Loucy (cell line): ENCODE results near the gene LAMB1.

Experiments
- H2AFZ ChIP-seq: fragments of 200-600 bp; sonication (generic); 2 replicates; pipeline ENCODE4 v1.6.0; 2016; ENCODE audit warnings: antibody characterized with exemption, mild to moderate bottlenecking, low read length, moderate library complexity
- H3F3A ChIP-seq: fragments of 200-600 bp; 2 replicates; pipeline ENCODE4 v1.6.0; 2016; ENCODE audit warnings: antibody characterized with exemption, low read depth, mild to moderate bottlenecking
- H3K27me3 ChIP-seq: fragments of 200-600 bp; sonication (generic); 2 replicates; pipeline ENCODE4 v1.6.1; 2014; ENCODE audit warnings: low read length, mild to moderate bottlenecking; ENCODE audit not compliant: insufficient read depth, poor library complexity, severe bottlenecking
- H3K36me3 ChIP-seq: fragments of 200-600 bp; sonication (generic); 2 replicates; pipeline ENCODE4 v1.6.1; 2016; ENCODE audit warnings: low read length; ENCODE audit not compliant: insufficient read depth
- H3K4me1 ChIP-seq: fragments of 200-600 bp; sonication (generic); 2 replicates; pipeline ENCODE4 v1.5.1; 2014; ENCODE audit warnings: low read length, mild to moderate bottlenecking; ENCODE audit not compliant: insufficient read depth, poor library complexity, severe bottlenecking
- H3K4me2 ChIP-seq: fragments of 200-600 bp; sonication (generic); 2 replicates; pipeline ENCODE4 v1.6.0; 2014; ENCODE audit warnings: antibody characterized with exemption, low read length, low read depth, mild to moderate bottlenecking; ENCODE audit not compliant: poor library complexity, severe bottlenecking
- H3K4me3 ChIP-seq: fragments of 200-600 bp; sonication (generic); 2 replicates; pipeline ENCODE4 v1.5.1; 2014; ENCODE audit warnings: low read length, mild to moderate bottlenecking, mixed read lengths; ENCODE audit not compliant: poor library complexity, severe bottlenecking
- H3K79me2 ChIP-seq: fragments of 200-600 bp; sonication (generic); 2 replicates; pipeline ENCODE4 v1.6.1; 2014; ENCODE audit warnings: low read length; ENCODE audit not compliant: insufficient read depth
- H3K9ac ChIP-seq: fragments of 200-600 bp; sonication (generic); 2 replicates; pipeline ENCODE4 v1.6.0; 2014; ENCODE audit warnings: mild to moderate bottlenecking, low read depth, low read length, moderate library complexity; ENCODE audit not compliant: poor library complexity, severe bottlenecking
- H3K9me2 ChIP-seq: fragments of 200-600 bp; sonication (generic); replicated peaks from 2 replicates; pipeline ENCODE4 v1.6.1; 2016; ENCODE audit warnings: low read depth, low read length, mixed read lengths
- H3K9me3 ChIP-seq: fragments of 200-600 bp; sonication (generic); 2 replicates; pipeline ENCODE4 v1.6.1; 2014; ENCODE audit warnings: mild to moderate bottlenecking, antibody characterized with exemption, low read length, low read depth; ENCODE audit not compliant: insufficient read depth
- H4K20me1 ChIP-seq: fragments of 200-600 bp; sonication (generic); 2 replicates; pipeline ENCODE4 v1.6.0; 2014; ENCODE audit warnings: antibody characterized with exemption, low read length, mild to moderate bottlenecking; ENCODE audit not compliant: insufficient read depth, poor library complexity, severe bottlenecking
- CTCF ChIP-seq: fragments of 200-600 bp; sonication (generic); conservative IDR thresholded peaks from 2 replicates; pipeline ENCODE4 v1.5.1; 2014; ENCODE audit warnings: mild to moderate bottlenecking, antibody characterized with exemption, low read length
- EZH2phosphoT487 ChIP-seq: fragments of 200-600 bp; IDR thresholded peaks from 2 replicates; pipeline ENCODE4 v1.6.1; 2018; ENCODE audit warnings: antibody characterized with exemption, mild to moderate bottlenecking, moderate library complexity, borderline replicate concordance

The LAMB1 gene

DNA sequence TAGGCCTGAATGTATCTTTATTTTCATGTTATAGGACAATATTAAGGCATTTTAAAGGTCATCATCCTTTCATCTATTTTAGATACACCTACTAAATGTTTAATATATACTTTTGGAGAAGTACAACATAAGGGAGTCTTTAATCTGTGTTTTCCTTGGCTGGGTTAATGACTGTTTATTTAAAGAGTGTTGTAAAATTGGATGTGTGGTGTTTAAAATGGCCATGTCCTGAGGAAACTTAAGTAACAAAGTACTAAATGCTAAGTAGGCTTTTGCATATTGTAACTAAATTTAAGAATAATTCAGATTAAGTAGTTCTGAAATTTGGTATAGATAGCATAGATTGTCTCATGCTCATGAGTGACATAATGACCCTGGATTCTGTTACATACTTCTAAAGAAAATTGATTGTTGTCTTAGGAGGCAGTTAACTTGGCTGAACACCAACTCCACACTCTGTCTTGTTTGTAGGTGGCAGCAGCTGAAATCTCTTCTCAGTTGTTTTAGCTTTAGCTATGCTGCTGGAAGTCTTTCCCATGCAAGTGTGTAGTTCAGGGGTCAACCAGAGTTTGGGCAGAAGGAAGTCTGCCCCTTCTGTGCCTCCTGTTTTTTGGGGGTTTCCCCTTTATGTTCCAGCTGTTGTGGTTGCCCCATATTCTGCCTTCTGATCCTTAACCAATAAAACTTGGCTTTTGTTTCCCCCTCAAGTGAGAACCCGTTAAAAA is 82.8 kb downstream of the LAMB1 start:
- no peaks in the 10 kb centered on the region for H3K79me2 ChIP-seq
- peaks cover 58% of the 10 kb centered on the region for H3K36me3 ChIP-seq
- peak overlapping the region; percentile 38 for H3K4me2 ChIP-seq
- peaks cover 25% of the 10 kb centered on the region for H3K4me1 ChIP-seq
- TF ChIP-seq CTCF (no peak), EZH2phosphoT487 (no peak)
- no peaks in the 10 kb centered on the region for H3K9me3 ChIP-seq
- H3F3A ChIP-seq: peaks cover 3% of the 10 kb centered on the region; the same call in 1 of the 2 replicates
- H4K20me1 ChIP-seq: peaks cover 2% of the 10 kb centered on the region
- no peaks in the 10 kb centered on the region for H3K27me3 ChIP-seq
- no peak overlapping the region for H2AFZ ChIP-seq
- H3K9me2 ChIP-seq: no peaks in the 10 kb centered on the region
- no peak overlapping the region for H3K4me3 ChIP-seq
- no peak overlapping the region for H3K9ac ChIP-seq

DNA sequence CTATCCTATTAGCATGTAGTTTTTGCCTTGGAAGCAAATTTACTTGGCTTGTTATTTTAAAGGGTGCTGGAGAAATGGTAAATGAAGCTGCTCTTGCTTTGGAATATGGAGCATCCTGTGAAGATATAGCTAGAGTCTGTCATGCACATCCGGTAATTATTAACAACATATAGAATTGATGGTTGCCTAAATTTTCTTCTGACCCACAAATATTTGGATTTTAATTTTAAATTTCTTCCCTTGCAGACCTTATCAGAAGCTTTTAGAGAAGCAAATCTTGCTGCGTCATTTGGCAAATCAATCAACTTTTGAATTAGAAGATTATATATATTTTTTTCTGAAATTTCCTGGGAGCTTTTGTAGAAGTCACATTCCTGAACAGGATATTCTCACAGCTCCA is 84.0 kb downstream of the LAMB1 start:
- peaks cover 67% of the 10 kb centered on the region for H3K36me3 ChIP-seq
- H3K4me3 ChIP-seq: no peak overlapping the region
- TF ChIP-seq EZH2phosphoT487 (no peak), CTCF (no peak)
- H2AFZ ChIP-seq: no peak overlapping the region
- H3F3A ChIP-seq: no peaks in the 10 kb centered on the region
- no peaks in the 10 kb centered on the region for H3K9me3 ChIP-seq
- no peak overlapping the region for H3K9ac ChIP-seq
- peaks cover 15% of the 10 kb centered on the region for H3K4me1 ChIP-seq
- no peaks in the 10 kb centered on the region for H3K9me2 ChIP-seq
- no peaks in the 10 kb centered on the region for H3K27me3 ChIP-seq
- peaks cover 8% of the 10 kb centered on the region for H3K79me2 ChIP-seq
- peaks cover 8% of the 10 kb centered on the region for H4K20me1 ChIP-seq
- no peak overlapping the region for H3K4me2 ChIP-seq

DNA sequence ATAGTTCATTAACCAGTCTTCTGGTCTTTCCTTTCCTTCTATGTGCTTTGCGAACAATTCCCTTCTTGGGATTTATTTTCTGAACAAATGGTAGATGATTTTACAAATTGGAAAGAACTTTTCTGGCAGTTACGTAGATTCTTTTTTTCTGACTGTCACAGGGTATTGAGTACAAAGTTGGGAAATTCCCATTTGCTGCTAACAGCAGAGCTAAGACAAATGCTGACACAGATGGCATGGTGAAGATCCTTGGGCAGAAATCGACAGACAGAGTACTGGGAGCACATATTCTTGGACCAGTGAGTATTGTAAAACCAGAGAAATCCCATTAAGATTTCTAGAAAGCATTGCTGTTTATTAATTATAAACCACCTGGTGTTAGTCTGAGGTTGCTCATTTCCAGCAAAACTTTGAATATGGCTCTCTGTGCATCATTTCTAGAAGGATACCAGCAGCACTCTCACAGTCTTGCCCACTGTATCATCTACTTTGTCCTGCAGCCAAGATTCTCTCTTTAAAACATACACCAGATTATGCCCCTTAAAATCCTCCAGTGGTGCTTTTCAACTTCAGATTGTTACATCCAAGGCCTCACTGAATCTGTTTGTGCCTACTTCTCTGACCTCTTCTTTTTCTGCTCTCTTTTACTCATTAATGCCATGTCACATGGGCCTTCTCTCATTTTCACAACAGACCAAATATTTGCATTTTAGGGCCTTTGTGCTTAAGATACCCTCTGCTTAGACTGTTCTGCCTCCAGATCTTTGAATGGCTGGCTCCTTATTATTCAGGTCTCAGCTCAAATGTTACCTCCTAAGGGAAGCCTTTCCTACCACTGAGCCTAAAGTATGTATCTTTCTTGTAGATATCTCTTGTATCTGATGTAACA is 85.0 kb downstream of the LAMB1 start:
- Histone ChIP-seq H3K9me3 (no peaks in the 10 kb centered on the region), H3K4me1 (peaks cover 15% of the 10 kb centered on the region), H3K27me3 (no peaks in the 10 kb centered on the region), H3K9ac (no peak overlapping the region), H3K9me2 (no peaks in the 10 kb centered on the region), H3F3A (no peaks in the 10 kb centered on the region), H3K36me3 (peaks cover 72% of the 10 kb centered on the region), H3K4me3 (no peak overlapping the region), H4K20me1 (peaks cover 14% of the 10 kb centered on the region), H3K4me2 (no peak overlapping the region), H2AFZ (no peak overlapping the region), H3K79me2 (peaks cover 12% of the 10 kb centered on the region)
- TF ChIP-seq EZH2phosphoT487: no peak
- TF ChIP-seq CTCF: no peak
